ENCODE measurements around the gene DNMT1.

Gene DNMT1

DNA sequence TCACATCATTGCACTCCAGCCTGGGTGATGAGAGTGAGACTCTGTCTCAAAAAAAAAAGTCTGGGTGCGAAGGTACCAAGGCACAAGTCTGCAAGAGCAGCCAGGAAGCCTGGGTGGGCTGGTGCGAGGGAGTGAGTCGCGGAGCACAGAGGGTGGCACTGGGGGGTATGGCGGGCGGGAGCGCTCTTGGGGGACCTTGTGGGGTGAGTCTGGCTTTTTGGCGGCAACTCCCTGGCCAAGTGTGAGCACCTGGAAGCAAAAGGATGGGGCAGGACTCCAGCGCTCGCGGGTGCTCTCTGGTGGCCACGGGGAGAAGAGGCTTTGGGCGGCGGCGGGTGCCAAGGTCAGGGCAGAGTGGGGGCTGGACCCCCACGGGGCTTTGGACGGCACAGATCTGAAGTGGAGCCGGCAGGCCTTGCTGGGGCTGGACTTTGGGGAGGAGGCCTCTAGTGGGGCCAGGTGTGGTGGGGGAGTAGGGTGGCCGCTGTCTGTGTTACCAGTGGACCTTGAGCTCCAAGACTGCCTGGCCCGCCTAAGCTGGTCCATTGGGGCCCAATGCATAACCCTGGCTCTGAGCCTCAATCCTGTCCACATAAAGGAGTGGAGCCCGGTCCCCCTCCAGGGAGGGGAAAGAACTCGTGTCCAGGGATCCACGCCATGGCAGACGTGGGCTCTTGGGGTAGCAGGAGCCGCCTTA lies 81.7 kb downstream of the DNMT1 start:
- DNase-seq, result no peak

DNA sequence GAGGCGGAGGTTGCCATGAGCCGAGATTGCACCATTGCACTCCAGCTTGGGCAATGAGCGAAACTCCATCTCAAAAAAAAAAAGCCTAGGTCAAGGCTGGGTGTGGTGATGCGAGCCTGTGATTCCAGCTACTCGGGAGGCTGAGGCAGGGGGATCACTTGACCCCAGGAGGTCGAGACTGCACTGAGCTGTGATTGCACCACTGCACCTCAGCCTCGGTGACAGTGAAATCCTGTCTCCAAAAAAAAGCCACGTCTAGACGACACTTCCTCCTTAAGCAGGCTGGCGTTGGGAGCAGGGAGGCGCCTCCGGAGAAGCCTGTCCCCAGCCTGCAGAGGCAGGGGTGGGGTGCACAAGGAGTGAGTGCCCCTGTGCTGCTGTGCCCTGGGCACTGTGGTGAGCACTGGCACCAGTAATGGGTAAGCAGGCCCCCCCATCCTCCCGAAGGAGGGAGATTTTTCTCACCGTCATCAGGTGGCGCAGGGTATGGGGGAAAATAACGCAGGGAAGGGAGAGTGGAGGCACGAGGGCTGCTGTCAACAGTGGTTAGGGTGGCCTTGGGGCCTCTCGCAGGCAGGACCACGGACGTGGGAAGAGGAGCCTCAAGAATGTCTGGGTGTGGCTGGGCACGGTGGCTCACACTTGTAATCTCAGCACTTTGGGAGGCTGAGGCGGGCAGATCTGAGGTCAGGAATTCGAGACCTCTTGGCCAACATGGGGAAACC lies 82.6 kb downstream of the DNMT1 start:
- DNase-seq, result no peak

- DNase-seq, result no peak
These were observed 83.3 kb downstream of the DNMT1 start, which contains the start of gene P2RY11 for GRCh38 chr19:10111405-10111811. TSS of gene P2RY11 (plus strand) at chr19:10111693. CDS start at chr19:10111722, 29 bp downstream.

DNA sequence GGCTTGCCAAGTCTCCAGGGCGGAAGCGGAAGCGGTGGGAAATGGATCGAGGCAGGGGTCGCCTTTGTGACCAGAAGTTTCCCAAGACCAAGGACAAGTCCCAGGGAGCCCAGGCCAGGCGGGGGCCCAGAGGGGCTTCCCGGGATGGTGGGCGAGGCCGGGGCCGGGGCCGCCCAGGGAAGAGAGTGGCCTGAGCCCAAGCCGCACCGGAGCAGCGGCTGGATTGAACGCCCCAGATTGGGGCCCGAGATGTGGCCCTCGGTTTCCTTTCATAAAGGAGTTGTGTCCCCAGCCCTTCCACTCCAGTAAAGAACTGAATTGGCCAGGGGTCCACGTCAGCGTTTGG lies 83.8 kb downstream of the DNMT1 start:
- DNase-seq, result no peak

- no peak for DNase-seq
These were observed 84.4 kb downstream of the DNMT1 start for GRCh38 chr19:10110076-10110971.

DNA sequence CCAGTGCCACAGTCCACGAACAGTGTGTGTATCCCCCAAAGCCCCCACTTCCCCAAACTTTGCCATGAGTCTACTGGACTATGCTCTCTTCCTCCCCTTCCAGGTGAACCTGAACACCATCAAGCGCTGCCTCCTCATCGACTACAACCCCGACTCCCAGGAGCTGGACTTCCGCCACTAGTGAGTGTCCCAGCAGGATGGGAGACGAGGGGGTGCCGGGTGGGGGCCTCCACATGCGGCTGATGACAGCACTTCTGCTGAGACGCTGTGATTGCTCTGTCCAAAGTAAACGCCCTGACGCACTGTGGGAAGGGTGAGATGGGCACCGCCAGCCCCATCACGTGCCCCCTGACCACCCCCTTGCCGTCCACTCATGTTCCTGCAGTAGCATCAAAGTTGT lies 85.2 kb downstream of the DNMT1 start:
- DNase-seq, result no peak

- no peak for DNase-seq
These were observed 86.9 kb downstream of the DNMT1 start for GRCh38 chr19:10107817-10108367.

GRCh38 chr19:10107254-10107653 lies 87.5 kb downstream of the DNMT1 start:
- no peak for DNase-seq

DNA sequence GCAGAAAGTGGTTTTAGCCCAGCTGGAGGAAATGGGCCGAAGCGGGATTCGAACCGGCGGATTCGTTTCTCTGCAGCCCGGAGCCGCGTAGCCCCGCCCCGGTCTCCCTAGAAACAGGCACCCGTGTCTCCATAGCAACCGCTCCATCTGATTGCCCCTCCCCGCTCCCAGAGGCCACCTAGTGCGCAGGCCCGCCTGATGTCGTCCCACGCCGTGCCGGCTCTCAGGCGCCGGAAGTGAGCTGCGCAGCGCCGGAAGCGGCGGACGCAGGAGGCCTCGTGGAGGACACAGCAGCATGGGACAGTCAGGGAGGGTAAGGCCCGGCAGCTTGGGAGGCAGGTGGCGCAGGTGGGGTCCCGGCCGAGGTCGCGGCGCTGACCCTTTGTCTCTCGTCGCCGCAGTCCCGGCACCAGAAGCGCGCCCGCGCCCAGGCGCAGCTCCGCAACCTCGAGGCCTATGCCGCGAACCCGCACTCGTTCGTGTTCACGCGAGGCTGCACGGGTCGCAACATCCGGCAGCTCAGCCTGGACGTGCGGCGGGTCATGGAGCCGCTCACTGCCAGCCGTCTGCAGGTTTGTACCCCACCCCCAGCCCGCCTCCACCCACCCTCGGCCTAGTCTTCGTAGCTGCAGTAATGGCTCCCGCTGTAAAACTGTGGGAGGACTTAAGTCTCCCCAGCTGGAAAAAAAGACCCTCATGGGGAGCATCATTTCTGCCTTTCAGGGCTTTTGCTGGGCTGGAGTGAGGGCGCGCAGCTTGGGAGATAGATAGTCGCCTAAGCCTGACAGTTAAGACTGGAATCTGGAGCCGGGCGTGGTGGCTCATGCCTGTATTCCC lies 88.4 kb downstream of the DNMT1 start, which contains the start of gene PPAN:
Gene PPAN, plus strand, starts transcription at position 263 of the 837 bp plus-strand sequence. Its CDS starts 33 bp downstream, at position 296.
- DNase-seq, result peak; percentile 97

GRCh38 chr19:10105509-10106099 lies 89.1 kb downstream of the DNMT1 start:
- no peak for DNase-seq

DNA sequence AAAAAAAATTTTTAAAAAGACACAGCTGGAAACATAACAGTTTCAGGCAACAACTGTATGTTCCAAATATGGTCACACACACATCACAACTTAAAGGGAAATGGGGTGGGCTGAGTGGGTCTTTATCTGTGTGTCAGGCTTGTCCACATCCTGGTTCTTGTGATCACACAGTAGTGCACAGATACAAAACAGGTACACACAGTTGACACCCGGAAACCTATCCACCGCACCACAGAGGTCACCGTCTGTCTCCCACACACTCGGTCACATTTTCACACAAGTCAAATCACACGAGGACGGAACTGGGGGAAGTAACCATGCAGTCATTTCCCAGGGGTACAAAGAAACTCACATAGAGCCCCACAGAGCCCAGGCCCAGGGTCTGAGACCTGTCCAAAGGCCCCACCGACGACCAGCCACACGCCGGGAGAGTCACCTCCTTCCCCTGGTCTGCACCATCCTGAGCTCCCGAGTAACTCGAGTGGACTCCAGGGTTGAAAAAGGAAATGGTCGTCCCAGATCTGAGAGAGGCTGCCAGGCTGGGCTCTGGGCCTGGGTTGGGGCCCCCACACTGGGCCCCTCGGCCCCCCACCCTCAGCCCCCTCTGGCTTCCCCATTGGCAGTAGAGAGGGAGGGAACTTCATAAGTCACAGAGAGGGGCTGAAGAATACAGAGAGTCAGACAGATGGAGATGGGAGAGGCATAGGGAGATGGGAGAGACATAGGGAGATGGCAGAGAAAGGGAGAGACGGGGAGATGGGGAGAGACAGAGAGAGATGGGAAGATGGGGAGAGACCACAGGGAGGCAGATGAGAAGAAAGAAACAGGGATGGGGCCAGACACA lies 89.9 kb downstream of the DNMT1 start:
- DNase-seq, result no peak

- DNase-seq, result no peak
These were observed 90.6 kb downstream of the DNMT1 start for GRCh38 chr19:10104130-10104513.

DNA sequence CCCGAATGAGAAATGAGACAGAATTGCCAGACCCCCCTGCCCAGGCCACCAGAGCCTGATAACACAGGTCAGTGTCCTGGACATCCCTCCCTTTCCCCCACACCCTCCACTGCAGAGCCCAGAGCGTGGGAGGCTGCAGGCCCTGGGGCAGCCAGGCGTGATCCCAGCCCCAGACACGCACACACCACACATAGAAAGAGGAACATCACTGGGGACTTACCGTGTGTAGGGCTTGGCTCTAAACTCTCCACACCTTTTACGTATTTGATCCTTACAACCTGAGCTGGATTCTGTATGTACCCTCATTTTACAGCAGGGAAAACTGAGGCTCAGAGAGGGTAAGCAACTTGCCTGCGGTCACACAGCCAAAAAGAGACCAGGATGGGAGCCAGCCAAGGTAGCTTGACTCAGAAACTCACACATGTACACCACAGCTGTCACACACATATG lies 91.9 kb downstream of the DNMT1 start:
- no peak for DNase-seq

- no peak for DNase-seq
These were observed 94.5 kb downstream of the DNMT1 start for GRCh38 chr19:10100163-10100785.

DNA sequence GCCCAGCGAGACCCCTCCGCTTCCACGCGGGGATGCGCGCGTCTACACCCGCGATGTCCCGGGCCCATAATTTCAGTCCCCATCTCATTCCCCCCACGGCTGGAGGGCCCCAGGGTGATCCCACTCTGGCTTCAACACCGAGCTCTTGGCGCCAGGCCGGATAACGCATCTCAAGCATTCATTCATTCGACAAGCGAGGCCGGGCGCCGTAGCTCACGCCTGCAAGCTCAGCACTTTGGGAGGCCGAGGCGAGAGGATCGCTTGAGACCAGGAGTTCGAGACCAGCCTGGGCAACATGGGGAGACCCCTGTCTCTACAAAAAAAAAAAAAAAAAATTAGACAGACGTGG lies 98.2 kb downstream of the DNMT1 start:
- no peak for DNase-seq

DNA sequence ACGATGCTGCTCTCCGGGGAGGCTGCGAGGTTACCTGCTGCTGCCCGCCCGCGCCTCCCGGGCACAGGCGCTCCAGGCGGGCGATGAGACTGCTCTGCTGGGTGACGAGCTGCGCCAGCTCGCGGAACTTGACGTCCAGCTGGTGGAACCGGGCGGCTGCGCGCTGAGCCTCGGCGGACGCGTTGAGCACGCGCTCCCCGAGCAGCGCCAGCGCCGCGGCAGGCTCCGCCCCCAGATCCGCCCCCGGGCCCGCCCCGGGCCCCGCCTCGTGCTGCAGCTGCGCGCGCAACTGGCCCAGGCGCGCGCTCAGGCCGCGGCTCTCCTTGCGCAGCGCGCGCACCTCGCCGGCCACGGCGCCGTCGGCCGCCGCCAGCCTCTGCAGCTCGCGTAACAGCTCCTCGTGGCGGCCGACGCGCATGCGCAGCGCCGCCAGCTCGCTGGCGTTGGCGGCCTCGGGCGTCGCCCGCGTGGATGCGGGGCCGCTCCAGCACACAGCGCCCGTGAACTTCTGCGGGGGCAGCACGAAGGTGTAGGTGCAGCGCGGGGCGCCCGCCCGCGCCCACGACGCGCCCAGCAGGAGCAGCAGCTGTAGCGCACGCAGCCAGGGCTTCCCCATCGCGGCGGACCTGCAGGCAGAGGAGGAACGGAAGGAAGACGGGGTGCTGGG lies 98.7 kb downstream of the DNMT1 start:
- DNase-seq, result peak; percentile 80

- DNase-seq, result no peak
These were observed 99.2 kb downstream of the DNMT1 start for GRCh38 chr19:10095622-10095947.

DNA sequence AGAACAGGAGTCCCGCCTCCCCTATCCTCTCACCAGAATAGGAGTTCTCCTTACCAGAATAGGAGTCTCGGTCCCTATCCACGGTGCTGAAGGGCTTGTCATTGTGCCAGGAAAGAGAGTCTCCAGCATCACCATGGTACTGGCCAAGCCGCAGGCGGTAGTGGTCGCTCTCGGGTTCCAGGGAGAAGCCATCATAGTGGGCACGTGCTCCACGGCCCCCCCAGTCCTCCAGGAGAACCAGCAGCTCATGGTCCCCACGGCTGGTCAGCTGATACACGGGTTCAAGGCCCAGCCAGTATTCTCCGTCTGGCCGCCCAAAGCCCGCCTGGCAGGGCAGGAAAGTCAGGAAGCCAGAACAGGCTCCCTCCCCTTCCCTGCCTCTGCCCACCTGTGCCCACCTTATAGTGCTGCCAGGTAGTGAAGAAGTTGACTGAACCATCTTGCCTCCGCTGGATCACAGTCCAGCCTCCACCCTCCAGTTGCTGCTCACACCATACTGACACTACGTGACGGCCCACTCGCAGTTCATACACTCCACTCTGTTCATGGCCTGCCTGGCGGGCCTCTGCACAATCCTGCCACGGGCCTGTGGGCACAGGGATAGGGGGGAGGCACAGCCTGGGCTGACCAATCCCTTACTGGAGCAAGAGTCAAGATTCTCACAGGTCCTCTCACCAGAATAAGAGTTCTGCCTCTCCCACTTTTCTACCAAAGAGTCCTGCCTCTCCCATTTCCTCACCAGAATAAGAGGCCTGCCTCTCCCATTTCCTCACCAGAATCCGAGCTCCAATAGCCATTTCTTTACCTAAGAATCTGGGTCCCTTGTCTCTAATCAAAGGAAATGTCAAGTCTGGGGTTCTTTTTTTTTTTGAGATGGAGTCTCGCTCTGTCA lies 101.2 kb downstream of the DNMT1 start:
- no peak for DNase-seq
